Measurements from ENCODE around the gene PPID. TPM values are rescaled to one million over a fixed set of nuclear protein-coding genes. Genes with fewer than 3 reads are reported as not detected.
"Not testable (repeated sequence)": the region's sequence is repeated elsewhere in the genome, so short reads cannot be mapped to it uniquely, and the experiment has no call there.

Gene PPID
- total RNA-seq, 1 donor from 2014 or later: 64.7 TPM

DNA sequence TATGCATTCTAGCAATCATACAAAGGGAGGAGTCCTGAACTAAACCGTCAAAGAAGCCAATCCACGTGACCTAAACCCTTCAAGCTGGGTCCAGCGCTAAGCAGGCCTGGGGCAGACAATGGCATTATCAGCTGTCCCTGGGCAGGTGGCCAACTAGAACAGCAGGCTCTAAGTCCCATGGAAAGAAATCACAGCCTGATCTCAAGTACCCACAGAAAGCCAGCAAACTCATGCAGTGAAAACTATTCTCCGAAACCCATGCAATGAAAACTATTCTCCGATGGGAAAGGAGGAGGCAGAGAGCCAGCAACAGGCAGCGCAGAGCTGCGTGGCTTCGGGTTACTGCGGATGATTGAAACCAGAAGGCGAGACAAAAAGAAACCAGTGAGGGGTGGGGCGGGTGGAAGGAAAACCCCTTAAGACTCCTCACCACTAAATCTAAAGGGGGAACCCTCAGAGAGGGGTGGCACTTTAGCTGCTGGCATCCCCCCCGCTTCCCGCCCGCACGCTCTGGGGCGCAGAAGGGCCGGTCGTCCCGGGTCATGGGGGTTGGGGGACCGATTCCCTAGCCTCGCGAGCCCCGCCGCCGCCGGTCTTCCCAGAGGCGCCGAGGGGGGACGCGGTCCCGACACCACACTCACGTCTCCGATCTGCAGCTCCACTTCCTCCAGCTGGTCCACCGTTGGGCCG is 52.1 kb downstream of the PPID start:
- Mint-ChIP-seq H3K9me3 (no peaks in the 10 kb centered on the region), H3K27ac (peak overlapping the region; percentile 95), H3K27me3 (peaks cover 1% of the 10 kb centered on the region), H3K4me3 (peak overlapping the region; percentile 99), H3K4me1 (peaks cover 22% of the 10 kb centered on the region), H3K36me3 (ENCODE audit: low read depth) (peaks cover 5% of the 10 kb centered on the region)
- intact Hi-C loops (cut with micrococcal nuclease): loop anchor here (1.0 to 5.0 kb wide), 6 partner anchors 52 to 535 kb away; partner anchors contain the start of genes FNIP2 and PPID
- peak; percentile 87 for DNase-seq

DNA sequence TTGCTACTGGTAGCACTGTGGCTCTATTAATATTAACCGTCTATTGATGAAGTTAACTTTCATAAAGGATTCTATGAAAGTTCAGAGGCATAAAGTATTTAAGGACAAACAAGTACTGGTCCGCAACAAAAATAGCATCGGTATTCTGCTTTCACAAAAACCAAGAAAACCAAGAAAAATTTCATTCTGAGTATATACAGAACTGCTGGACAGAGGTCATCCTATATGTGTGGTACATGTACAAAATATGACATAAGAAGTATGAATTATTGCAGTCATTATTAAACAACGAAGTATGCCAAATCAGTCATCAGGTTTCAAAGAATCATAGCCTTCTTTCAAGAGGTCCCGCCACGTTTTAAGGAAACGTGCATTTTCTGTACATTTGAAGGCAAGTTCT is 53.9 kb downstream of the PPID start:
- Mint-ChIP-seq H3K36me3 (ENCODE audit: low read depth) (peaks cover 13% of the 10 kb centered on the region), H3K4me3 (no peak overlapping the region), H3K27me3 (peaks cover 1% of the 10 kb centered on the region), H3K9me3 (no peaks in the 10 kb centered on the region), H3K4me1 (peaks cover 19% of the 10 kb centered on the region), H3K27ac (no peak overlapping the region)
- no peak for DNase-seq
- intact Hi-C loops (cut with micrococcal nuclease): no loop called here

DNA sequence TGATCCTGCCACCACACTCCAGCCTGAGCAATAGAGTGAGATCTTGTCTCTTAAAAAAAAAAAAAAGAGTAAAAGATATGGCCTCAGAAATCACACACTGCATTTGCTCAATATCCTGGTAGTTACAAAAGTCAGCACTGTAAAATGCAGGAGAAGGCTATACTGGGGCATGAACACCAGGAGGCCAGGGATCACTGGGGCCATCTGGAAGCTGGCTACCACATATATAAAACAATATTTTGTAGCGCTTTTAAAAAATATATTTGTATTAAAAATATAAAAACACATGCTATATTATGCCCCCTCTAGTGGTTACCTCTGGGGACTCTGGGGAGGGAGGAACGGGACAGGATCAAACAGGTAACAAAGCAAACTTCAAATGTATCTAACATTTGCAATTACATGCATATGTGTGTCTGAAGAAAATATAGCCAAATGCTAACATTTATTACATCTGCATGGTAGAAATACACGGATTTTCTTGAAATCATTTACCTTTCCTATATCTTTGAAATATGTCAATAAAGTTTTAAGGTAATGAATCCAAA is 55.5 kb downstream of the PPID start:
- peak; percentile 72 for DNase-seq
- H3K4me3 Mint-ChIP-seq: no peak overlapping the region
- intact Hi-C loops (cut with micrococcal nuclease): no loop called here

DNA sequence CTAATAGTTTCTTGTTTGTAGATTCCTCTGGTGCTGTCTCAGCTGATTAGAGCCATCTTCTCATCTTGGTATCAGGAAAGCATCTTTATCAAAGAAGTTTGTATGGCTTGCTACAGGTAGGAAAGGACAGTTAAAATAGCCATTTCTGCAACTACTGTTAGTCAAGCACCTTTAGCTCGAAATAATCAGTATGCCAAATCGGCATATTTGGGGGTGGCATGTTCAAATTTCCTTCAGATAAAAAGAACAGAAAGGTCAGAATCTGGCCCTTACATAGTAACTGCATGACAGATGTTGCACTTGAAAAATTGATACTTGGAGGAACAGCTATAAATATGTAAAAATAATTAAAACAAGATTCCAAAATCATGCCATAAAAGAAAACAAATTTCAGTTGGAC is 56.3 kb downstream of the PPID start:
- intact Hi-C loops (cut with micrococcal nuclease): no loop called here
- Mint-ChIP-seq H3K27ac (no peak overlapping the region), H3K36me3 (ENCODE audit: low read depth) (peaks cover 13% of the 10 kb centered on the region), H3K27me3 (no peaks in the 10 kb centered on the region), H3K4me1 (peaks cover 14% of the 10 kb centered on the region), H3K9me3 (no peaks in the 10 kb centered on the region), H3K4me3 (no peak overlapping the region)
- no peak for DNase-seq

More for the DNA sequence above, 55.5 kb downstream of the PPID start:
- H3K27me3 Mint-ChIP-seq: peaks cover 1% of the 10 kb centered on the region
- H3K27ac Mint-ChIP-seq: no peak overlapping the region
- H3K9me3 Mint-ChIP-seq: no peaks in the 10 kb centered on the region
- peaks cover 13% of the 10 kb centered on the region for H3K36me3 Mint-ChIP-seq (ENCODE audit: low read depth)
- H3K4me1 Mint-ChIP-seq: peaks cover 16% of the 10 kb centered on the region

DNA sequence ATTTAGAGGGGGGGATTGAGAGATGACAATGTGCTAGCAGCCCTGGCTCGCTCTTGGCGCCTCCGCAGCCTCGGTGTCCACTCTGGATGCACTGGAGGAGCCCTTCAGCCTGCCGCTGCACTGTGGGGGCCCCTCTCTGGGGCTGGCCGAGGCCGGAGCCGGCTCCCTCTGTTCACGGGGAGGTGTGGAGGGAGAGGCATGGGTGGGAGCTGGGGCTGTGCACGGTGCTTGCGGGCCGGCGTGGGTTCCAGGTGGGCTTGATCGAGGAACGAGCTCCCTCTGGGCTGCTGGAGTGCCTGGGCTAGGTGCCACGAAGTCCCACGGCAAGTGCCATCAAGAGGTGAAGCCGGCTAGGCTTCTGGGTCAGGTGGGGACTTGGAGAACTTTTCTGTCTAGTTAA is 58.4 kb downstream of the PPID start:
- H3K27me3 Mint-ChIP-seq: no peaks in the 10 kb centered on the region
- peaks cover 13% of the 10 kb centered on the region for H3K36me3 Mint-ChIP-seq (ENCODE audit: low read depth)
- peaks cover 5% of the 10 kb centered on the region for H3K4me1 Mint-ChIP-seq
- intact Hi-C loops (cut with micrococcal nuclease): no loop called here
- no peak overlapping the region for H3K4me3 Mint-ChIP-seq
- no peak for DNase-seq
- H3K27ac Mint-ChIP-seq: no peak overlapping the region
- no peaks in the 10 kb centered on the region for H3K9me3 Mint-ChIP-seq

DNA sequence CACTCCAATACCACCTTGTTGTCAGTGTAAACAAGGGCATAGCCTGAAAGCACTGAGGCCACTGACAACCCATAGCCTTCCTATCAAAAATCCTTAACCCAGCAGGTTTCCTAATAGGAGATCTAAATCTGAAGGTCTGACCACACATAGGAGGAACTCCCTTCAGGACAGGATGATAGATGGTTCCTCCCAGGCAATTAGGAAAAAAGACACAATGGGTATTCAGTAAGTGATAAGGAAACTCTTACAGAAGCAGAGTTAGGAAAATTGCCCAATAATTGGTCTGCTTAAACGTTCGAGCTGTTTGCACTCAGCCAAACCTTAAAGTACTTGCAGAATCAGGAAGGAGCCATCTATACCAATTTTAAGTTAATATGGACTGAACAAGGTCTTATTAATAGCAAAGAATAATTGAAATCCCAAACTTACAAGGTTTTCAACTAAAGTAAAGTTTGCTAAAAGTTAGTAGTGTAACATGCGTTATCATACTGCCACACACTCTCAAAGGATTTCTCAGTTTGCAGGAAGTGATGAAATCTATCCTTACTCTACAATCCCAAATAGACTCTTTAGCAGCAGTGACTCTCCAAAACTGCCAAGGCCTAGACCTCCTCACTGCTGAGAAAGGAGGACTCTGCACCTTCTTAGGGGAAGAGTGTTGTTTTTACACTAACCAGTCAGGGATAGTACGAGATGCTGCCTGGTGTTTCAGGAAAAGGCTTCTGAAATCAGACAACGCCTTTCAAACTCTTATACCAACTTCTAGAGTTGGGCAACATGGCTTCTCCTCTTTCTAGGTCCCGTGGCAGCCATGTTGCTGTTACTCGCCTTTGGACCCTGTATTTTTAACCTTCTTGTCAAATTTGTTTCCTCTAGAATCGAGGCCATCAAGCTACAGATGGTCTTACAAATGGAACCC is 59.2 kb downstream of the PPID start:
- H3K4me3 Mint-ChIP-seq; H3K27ac Mint-ChIP-seq; H3K27me3 Mint-ChIP-seq; intact Hi-C loops (cut with micrococcal nuclease); DNase-seq; H3K9me3 Mint-ChIP-seq; H3K4me1 Mint-ChIP-seq: not testable (repeated sequence)
- peaks cover 11% of the 10 kb centered on the region for H3K36me3 Mint-ChIP-seq (ENCODE audit: low read depth)

DNA sequence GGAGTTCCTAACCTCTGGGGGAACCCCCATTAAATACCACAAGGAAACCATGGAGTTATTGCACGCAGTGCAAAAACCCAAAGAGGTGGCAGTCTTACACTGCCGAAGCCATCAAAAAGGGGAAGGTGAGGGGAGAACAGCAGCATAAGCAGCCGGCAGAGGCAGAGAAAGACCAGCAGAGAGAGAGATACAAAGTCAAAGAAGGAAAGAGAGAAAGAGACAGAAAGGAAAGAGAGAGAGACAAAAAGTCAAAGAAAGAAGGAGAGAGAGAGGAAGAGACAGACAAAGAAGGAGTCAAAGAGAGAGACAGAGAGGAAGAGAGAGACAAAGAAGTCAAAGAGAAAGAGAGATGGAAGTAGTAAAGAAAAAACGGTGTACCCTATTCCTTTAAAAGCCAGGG is 59.9 kb downstream of the PPID start:
- H3K4me1 Mint-ChIP-seq; DNase-seq; H3K9me3 Mint-ChIP-seq; intact Hi-C loops (cut with micrococcal nuclease); H3K27ac Mint-ChIP-seq; H3K4me3 Mint-ChIP-seq; H3K27me3 Mint-ChIP-seq: not testable (repeated sequence)
- peaks cover 11% of the 10 kb centered on the region for H3K36me3 Mint-ChIP-seq (ENCODE audit: low read depth)

Other genes starting within 250 kb of the PPID start
- gene RXFP1, start 201.5 kb downstream of the PPID start, total RNA-seq: not detected in 2 replicates
- gene C4orf46, start 51.5 kb downstream of the PPID start, total RNA-seq: 16.7 and 18.8 TPM in 2 replicates
- 20.8 and 24.7 TPM in 2 replicates for gene ETFDH, start 51.1 kb downstream of the PPID start, total RNA-seq
- 19.1 and 19.2 TPM in 2 replicates for gene FNIP2, start 45.6 kb upstream of the PPID start, total RNA-seq

Measured in activated CD4-positive, alpha-beta T cell treated with anti-CD3 and anti-CD28 coated beads, Interleukin-2, amount 10 ng/mL, durations not matched to agents 24 days and 14 days (primary cell).